Anterior cingulate cortex (tissue), 58 donors: ENCODE results near the gene MYH10.

Experiments used
- DNase-seq, 58 donors: peaks; one replicate each; lab custom pipeline; 2025; lab: John Stamatoyannopoulos, UW

Gene MYH10

DNA sequence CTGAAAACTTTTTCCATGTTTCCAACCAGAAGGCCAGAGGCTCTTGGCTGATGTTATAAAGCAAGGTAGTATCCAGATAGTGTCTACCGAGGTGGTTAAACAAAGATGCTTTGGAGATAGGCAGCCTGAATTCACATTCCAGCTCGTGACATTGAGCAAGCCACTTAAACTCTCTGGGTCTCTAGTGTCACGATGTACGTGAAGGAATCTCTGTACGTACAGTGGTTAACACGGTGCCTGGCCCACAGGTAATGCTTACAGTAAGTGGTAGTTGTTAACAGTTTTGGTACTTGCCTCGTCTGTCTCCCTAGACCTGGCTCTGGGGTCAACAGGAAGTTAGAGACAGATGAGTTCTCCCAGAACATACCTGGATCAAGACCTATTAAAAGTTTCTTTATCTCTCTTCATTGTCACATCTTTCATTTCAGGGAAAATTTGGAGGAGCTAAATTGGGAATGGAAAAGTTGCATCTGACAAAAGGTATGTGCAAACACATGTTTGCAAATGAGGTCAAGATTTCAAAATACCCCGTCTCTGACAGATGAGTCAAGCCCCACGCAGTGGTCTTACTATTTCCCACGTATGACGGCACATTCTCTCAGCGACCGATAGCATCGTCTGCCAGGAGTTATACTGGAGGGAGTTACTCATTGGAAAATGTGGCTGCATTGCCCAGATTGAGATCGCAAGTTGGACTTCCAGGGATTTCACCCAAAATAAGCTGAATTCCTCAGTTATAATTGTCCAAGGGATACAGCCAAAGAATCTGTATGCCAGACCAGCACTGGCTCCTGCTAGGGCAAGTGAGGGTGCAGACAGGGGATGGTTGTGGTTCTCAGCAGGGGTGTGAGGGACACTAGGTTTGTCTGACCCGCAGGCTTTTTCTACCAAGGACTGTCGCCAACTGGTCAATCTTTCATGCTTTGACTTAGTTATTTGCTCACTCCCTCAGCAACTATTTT, 18.9 kb upstream of the MYH10 start:
- DNase-seq, result no peak

DNA sequence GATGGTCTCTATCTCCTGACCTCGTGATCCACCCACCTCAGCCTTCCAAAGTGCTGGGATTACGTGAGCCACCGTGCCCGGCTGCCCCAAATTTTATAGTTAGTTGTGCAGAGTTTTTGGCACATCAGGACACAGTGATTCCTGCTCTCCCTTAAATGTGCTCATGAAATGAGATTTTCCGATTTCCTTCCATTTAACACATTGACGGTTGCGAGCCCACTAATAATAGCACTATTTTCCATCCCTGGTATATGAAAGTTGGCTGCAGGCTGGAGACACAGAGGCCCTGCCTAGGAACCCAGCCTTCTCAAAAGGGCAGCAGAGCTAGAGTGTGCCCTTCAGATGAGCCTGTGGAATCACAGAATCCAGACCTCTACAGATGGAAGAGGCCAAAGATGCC, 17.4 kb upstream of the MYH10 start:
- DNase-seq, result no peak

GRCh38 chr17:8647202-8647601, 16.7 kb upstream of the MYH10 start:
- no peak for DNase-seq

- no peak for DNase-seq
These were observed 14.0 kb upstream of the MYH10 start for GRCh38 chr17:8644507-8644902.

DNA sequence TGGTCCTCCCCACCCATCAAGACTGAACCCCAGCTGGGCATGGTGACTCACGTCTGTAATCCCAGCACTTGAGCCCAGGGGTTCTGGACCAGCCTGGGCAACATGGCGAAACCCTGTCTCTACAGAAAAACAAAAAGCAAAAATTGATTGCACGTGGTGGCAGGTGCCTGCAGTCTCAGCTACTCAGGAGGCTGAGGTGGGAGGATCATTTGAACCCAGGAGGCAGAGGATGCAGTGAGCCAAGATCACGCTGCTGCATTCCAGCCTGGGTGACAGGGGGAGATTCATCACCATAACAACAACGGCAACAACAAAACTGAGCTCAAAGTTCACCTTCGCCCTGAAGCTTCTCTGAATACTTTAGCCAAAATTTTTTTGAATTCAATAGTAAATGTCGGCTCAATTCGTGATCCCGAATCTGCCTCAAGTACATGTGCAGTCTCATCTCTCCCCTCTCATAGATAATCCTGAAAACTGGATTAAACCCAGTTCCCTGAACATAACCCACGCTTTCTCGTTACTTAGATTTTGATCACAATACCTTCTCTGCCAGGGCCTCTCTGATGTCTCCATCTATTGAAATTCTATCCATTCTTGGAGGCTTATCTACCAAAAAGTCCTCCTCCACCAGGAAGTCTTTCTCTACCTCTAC, 13.5 kb upstream of the MYH10 start:
- no peak for DNase-seq

GRCh38 chr17:8639709-8640108, 9.2 kb upstream of the MYH10 start:
- no peak for DNase-seq

GRCh38 chr17:8632061-8632460, 1.5 kb upstream of the MYH10 start:
- DNase-seq, result no peak

DNA sequence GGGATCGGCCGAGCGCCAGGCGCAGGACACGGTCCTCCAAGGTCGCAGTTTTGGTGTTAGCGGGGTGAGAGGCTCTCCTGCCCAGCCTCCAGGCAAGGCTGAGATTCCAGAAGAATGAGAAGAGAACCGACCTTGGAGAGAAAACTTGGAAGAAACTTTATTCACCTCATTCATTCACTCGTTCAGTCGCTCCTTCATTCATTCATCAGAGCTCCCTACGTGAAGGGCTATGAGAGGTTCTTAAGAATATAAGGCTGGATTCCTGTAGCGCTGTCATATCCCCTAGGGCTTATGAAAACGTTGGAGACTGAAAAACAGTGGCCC, 991 bp upstream of the MYH10 start:
- no peak for DNase-seq

GRCh38 chr17:8630802-8631553, 453 bp upstream of the MYH10 start:
- DNase-seq, result peak; percentile 89 to 99 (median 98)

DNA sequence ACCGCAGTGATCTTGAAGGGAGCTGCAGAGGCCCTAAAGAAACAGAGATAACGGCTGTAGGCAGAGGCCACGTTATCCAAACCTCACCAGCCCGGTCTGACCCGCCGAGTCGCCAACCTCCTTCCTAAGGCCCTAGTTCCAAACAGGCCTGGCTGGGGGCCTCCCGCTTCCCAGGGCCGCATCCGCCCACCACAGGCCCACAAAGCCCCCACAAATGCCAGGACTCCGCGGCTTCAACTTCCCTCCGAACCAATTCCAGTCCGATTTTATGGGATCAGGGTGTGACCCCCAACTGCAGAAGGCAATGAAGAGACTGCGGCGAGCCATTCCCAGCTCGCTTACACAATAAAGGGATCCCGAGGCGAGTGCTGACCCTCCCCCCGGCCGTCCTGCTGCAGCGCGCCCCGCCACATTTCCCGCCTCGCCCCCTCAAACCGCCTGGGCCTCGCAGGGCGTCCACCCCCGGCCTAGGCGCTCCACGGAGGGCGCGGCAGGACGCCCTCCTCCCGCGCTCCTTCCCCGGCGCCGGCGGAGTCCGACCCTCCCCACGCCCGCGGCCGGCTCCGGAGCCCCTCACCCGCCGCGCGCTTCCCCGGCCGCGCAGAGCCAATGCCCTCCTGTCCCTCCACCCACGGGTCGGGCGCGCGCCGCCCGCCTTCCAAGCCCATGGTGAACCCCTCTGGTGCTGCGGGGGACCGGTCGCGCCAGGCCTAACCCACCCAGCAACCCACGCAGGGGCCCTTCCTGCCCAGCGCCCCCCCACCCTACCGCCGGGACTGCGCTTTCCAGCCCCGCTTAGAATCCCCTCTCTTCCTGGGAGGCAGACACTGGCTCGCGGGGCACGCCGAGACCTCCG, 926 bp downstream of the MYH10 start:
- peak in 36 of 58 donors; percentile 4 to 55 (median 24) for DNase-seq

DNA sequence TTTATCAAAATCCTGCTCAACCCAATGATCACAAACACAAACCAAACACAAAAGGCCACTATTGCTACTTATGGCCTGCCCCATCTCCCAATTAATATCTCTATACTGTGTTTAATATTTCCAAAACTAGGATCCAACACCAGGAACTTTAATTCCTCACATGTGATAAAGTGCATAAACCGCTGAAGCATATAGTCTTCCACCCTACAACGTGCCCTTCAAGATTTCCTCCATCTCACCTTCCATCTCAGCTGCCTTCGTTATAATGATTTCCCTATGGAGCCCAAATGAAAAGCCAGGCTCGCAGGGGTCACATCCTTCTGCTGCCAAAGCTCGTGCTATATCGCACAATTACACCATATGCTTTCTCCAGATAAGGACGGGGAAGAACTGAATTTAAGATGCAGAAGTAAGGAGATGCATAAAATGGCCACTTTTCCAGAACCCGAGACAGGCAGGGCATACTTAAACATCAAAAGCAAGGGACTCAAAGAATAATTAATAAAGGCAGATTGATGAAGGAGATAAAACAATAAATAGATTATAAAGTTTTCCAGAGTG, 1.8 kb downstream of the MYH10 start:
- DNase-seq, result no peak

DNA sequence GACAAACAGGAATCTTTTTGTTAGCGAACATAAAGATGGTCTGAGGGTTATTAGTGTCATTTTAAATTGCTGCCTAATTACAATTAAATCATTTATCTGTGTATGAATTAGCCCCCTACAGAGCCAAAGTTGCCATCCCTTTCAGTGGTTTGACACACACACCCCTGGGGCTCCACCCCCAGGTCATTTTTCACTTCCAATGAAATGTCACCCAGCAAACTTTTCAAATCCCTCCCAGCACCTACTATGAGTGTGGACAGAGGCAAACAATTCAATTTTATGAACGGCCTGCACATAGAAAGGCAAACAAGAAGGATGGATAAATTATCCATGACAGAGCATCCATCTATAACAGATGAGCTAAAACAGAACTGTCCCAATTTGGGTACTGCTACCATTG, 2.4 kb downstream of the MYH10 start:
- no peak for DNase-seq

GRCh38 chr17:8623591-8623990, 6.9 kb downstream of the MYH10 start:
- DNase-seq, result no peak

GRCh38 chr17:8622191-8622590, 8.3 kb downstream of the MYH10 start:
- DNase-seq, result no peak

- no peak for DNase-seq
These were observed 8.9 kb downstream of the MYH10 start for GRCh38 chr17:8621585-8621984.

DNA sequence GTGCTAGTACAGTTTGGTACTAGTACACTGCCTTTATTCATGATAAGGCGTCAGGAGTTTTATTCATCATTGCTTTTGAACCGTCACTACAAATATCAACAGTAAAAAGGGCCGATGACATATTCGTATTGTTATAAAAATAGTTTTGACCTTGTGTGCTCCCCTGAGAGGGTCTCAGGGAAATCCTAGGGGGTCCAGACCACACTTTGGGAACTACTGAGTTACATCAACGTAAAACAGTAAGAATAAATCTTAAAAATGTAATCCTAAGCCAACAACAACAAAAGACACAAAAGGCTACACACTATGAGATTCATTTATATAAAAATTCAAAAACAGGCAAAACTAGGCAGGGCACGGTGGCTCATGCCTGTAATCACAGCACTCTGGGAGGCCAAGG, 11.2 kb downstream of the MYH10 start:
- DNase-seq, result no peak

GRCh38 chr17:8618825-8619224, 11.7 kb downstream of the MYH10 start:
- no peak for DNase-seq

DNA sequence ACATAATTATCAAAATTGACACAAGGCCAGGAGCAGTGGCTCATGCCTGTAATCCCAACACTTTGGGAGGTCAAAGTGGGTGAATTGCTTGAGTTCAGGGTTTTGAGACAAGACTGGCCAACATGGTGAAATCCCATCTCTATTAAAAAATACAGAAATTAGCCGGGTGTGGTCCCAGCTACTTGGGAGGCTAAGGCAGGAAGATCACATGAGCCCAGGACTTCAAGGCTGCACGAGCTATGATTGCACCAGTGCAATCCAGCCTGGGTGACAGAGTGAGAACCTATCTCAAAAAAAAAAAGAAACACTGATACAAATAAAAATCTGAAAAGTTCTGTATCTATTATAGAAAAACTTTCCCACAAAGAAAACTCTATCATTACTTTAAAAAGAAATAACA, 15.5 kb downstream of the MYH10 start:
- DNase-seq, result no peak

DNA sequence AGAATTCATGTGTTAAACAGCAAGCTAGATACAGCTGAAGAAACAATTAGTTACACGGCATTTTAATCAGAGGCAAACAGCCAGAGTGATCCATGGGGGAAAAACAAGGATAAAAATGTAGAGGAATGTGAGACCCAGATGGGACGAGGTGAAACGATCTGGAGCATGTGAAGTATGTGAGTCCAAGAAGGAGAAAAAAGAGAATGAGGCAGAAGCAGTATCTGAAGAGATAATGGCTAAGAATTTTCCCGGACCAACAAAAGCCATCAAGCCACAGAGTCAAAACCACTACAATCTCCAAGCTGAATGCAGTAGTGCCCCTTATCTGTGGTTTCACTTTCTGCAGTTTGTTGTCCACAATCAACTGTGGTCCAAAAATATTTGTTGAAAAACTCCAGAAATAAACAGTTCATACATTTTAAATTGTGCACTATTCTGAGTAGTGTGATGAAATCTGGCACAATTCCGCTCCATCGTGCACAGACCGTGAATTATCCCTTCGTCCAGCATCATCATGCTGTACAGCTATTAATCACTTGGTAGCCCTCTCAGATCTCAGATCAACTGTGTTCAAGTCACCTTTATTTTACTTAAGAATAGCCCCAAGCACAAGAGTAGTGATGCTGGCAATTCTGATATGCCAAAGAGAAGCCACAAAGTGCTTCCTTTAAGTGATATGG, 18.8 kb downstream of the MYH10 start:
- DNase-seq, result no peak
